ENCODE measurements around the gene NHERF2.
A peak's percentile ranks its signal among the peaks of the same experiment; 100 is the strongest.

Gene NHERF2

GRCh38 chr16:2002406-2003230 is 24.1 kb upstream of the NHERF2 start:
- H3K4me3 ChIP-seq (ENCODE audit: low read length) = no peak overlapping the region
- H3K9me3 ChIP-seq (ENCODE audit: insufficient read depth, low read depth, low read length) = no peaks in the 10 kb centered on the region
- H3K4me1 ChIP-seq (ENCODE audit: insufficient read depth, low read length) = peaks cover 5% of the 10 kb centered on the region; the same call in 1 of the 2 replicates
- no peak overlapping the region for H3K9ac ChIP-seq (ENCODE audit: low read depth, low read length)
- H3K27ac ChIP-seq (ENCODE audit: low read depth, low read length) = no peak overlapping the region
- H3K36me3 ChIP-seq (ENCODE audit: insufficient read depth, low read length) = peaks cover 60% of the 10 kb centered on the region
- 96% methylated on average over 47 of the region's 47 CpGs for WGBS
- no peaks in the 10 kb centered on the region for H3K27me3 ChIP-seq (ENCODE audit: insufficient read depth, low read length)

GRCh38 chr16:2003231-2003826 is 23.4 kb upstream of the NHERF2 start:
- H3K9ac ChIP-seq (ENCODE audit: low read depth, low read length) = no peak overlapping the region
- no peaks in the 10 kb centered on the region for H3K9me3 ChIP-seq (ENCODE audit: insufficient read depth, low read depth, low read length)
- no peak overlapping the region for H3K4me3 ChIP-seq (ENCODE audit: low read length)
- H3K4me1 ChIP-seq (ENCODE audit: insufficient read depth, low read length) = peaks cover 10% of the 10 kb centered on the region; the same call in 1 of the 2 replicates
- H3K36me3 ChIP-seq (ENCODE audit: insufficient read depth, low read length) = peaks cover 57% of the 10 kb centered on the region
- 92% methylated on average over 8 of the region's 8 CpGs for WGBS
- no peaks in the 10 kb centered on the region for H3K27me3 ChIP-seq (ENCODE audit: insufficient read depth, low read length)
- H3K27ac ChIP-seq (ENCODE audit: low read depth, low read length) = no peak overlapping the region

DNA sequence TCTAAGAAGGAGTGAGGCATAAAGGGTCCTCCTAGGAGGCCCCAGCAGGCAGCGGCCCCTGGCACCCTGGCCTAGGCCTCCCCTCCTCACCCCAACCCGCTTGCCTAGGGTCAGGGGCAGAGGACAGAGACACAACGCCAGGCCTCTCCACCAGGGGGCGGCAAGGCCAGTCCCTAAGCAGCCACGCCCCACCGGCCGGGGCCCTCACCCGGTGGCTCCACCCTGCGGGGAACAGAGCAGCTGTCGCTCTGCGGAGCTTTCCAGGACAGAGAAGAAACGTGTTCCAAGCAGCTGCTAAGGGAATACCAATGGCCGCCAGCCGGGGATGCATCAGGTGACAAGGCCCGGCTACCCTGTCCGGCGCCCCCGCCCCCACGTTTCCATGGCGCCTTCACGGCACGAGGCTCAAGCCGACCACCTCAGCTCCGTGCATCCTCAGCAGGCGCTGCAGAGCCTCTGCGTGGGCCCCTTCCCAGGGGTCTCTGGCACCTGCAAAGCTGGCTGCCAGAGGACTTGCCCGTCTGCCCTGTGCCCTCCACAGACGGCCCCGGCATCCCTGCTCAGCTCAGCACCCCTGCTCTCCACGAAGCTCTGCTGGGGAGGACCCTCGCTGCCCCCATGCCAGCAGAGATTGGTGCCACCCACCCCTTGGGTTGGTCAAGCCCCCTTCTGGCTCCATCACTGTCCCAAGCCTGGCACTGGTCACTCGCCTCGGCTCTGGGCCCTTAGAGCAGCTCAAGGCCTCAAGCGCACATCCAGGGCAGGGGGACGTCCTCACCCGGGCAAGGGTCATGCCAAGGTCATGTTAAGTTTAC is 22.7 kb upstream of the NHERF2 start:
- no peaks in the 10 kb centered on the region for H3K9me3 ChIP-seq (ENCODE audit: insufficient read depth, low read depth, low read length)
- WGBS = 33% methylated on average over 36 of the region's 36 CpGs
- peaks cover 52% of the 10 kb centered on the region for H3K36me3 ChIP-seq (ENCODE audit: insufficient read depth, low read length)
- H3K4me1 ChIP-seq (ENCODE audit: insufficient read depth, low read length) = peaks cover 14% of the 10 kb centered on the region; the same call in 1 of the 2 replicates
- H3K27me3 ChIP-seq (ENCODE audit: insufficient read depth, low read length) = no peaks in the 10 kb centered on the region
- H3K9ac ChIP-seq (ENCODE audit: low read depth, low read length) = peak overlapping the region; percentile 56
- H3K4me3 ChIP-seq (ENCODE audit: low read length) = peak overlapping the region; percentile 34
- peak overlapping the region; percentile 74; the same call in 1 of the 2 replicates for H3K27ac ChIP-seq (ENCODE audit: low read depth, low read length)

DNA sequence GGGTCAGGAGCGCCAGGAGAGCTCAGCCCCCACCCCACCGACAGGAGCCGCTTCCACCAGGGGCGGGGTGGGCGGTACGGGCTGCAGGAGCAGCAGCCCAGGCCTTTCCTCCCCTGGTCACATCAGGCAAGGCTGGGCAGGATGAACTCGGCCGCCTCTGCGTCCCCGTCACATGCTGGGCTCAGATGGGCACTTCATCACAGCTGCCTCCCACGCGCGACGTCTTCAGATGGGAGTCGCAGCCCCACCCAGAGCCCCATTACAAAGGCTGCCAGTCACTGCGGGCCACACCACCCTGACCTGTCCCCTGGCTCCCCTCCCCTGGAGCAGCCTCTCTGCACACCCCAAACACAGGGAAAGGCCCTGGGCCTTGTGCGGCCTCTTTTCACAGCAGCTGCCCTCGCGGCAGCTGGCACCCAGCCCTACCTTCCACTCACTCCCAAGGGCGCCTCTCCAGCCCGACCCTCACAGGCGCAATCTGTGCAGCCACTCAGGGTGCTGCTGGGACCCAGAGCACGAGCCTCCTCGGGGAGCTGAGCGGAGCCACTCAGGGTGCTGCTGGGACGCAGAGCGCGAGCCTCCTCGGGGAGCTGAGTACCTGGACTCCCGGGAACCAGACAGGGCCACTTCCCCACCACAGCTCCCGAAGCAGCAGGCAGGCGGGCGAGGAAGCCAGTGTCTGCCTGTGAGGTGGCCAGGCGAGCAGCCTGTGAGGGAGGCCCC is 21.7 kb upstream of the NHERF2 start:
- H3K4me1 ChIP-seq (ENCODE audit: insufficient read depth, low read length) = peaks cover 14% of the 10 kb centered on the region; the same call in 1 of the 2 replicates
- no peaks in the 10 kb centered on the region for H3K9me3 ChIP-seq (ENCODE audit: insufficient read depth, low read depth, low read length)
- no peak overlapping the region for H3K9ac ChIP-seq (ENCODE audit: low read depth, low read length)
- WGBS = 90% methylated on average over 34 of the region's 34 CpGs
- peak overlapping the region; percentile 74; the same call in 1 of the 2 replicates for H3K27ac ChIP-seq (ENCODE audit: low read depth, low read length)
- peaks cover 43% of the 10 kb centered on the region for H3K36me3 ChIP-seq (ENCODE audit: insufficient read depth, low read length)
- H3K4me3 ChIP-seq (ENCODE audit: low read length) = no peak overlapping the region
- H3K27me3 ChIP-seq (ENCODE audit: insufficient read depth, low read length) = no peaks in the 10 kb centered on the region

DNA sequence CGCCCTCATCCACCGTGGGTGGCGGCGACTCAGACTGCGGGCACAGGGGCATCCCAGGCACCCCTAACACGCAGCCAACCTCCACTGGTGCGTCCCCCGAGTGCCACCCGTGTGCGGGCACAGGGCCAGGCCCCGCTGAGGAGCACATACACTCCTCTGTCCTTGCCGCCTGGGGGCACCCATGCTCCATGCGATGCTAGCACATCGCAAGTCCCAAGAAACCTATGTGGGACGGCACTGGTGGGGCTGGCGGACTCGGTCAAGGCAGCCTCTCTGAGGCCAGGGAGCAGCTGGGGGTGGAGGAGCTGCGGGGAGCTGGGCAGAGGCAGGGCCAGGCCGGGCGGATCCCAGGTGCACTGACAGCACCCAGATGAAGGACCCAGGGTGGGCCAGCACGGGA is 21.1 kb upstream of the NHERF2 start:
- no peak overlapping the region for H3K9ac ChIP-seq (ENCODE audit: low read depth, low read length)
- 92% methylated on average over 21 of the region's 21 CpGs for WGBS
- H3K4me1 ChIP-seq (ENCODE audit: insufficient read depth, low read length) = peaks cover 19% of the 10 kb centered on the region; the same call in 1 of the 2 replicates
- no peaks in the 10 kb centered on the region for H3K27me3 ChIP-seq (ENCODE audit: insufficient read depth, low read length)
- H3K4me3 ChIP-seq (ENCODE audit: low read length) = no peak overlapping the region
- H3K36me3 ChIP-seq (ENCODE audit: insufficient read depth, low read length) = peaks cover 37% of the 10 kb centered on the region
- no peaks in the 10 kb centered on the region for H3K9me3 ChIP-seq (ENCODE audit: insufficient read depth, low read depth, low read length)
- H3K27ac ChIP-seq (ENCODE audit: low read depth, low read length) = no peak overlapping the region

GRCh38 chr16:2006317-2006716 is 20.4 kb upstream of the NHERF2 start:
- no peak overlapping the region for H3K9ac ChIP-seq (ENCODE audit: low read depth, low read length)
- no peaks in the 10 kb centered on the region for H3K9me3 ChIP-seq (ENCODE audit: insufficient read depth, low read depth, low read length)
- H3K27ac ChIP-seq (ENCODE audit: low read depth, low read length) = no peak overlapping the region
- peaks cover 30% of the 10 kb centered on the region for H3K36me3 ChIP-seq (ENCODE audit: insufficient read depth, low read length)
- no peak overlapping the region for H3K4me3 ChIP-seq (ENCODE audit: low read length)
- H3K4me1 ChIP-seq (ENCODE audit: insufficient read depth, low read length) = peaks cover 19% of the 10 kb centered on the region; the same call in 1 of the 2 replicates
- WGBS = 91% methylated on average over 8 of the region's 8 CpGs
- H3K27me3 ChIP-seq (ENCODE audit: insufficient read depth, low read length) = no peaks in the 10 kb centered on the region

DNA sequence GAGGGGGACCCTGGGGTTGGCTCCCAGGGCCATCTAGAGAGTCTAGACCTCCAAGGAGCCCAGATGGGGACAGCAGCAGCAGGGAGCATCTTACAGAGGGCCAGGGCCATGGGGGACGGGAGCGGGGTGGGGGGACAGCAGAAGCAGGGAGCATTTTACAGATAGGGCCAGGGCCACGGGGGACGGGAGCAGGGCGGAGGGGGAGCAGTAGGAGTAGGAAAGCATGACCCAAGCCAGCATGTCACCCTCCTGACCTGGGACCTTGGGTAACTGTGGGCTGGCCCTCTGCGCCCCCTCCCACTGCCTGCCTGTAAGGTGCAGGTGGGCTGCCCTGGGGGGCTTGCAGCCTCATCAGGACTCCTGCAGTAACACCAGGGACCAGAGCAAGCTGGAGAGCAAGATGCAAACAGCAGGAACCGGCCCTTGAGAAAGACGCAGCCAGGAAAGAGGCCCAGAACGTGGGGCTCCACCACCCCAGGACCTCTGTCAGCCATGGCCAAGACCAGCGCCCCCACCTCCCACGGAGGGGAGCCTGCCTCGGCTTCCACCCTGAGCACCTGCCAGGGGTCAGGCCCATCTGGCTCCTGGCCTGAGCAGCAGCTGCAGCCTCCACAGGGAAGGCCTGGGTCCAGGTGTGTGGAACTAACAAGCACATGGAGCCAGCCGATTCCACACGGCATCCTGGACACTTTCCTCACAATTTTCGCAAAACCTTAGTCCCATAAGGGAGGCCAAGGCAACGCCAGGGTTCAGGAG is 19.4 kb upstream of the NHERF2 start:
- no peak overlapping the region for H3K27ac ChIP-seq (ENCODE audit: low read depth, low read length)
- WGBS = 92% methylated on average over 16 of the region's 16 CpGs
- peak overlapping the region; percentile 96; the same call in 1 of the 2 replicates for H3K4me3 ChIP-seq (ENCODE audit: low read length)
- peaks cover 21% of the 10 kb centered on the region for H3K36me3 ChIP-seq (ENCODE audit: insufficient read depth, low read length)
- no peaks in the 10 kb centered on the region for H3K27me3 ChIP-seq (ENCODE audit: insufficient read depth, low read length)
- peak overlapping the region; percentile 36; the same call in 1 of the 2 replicates for H3K9ac ChIP-seq (ENCODE audit: low read depth, low read length)
- peaks cover 19% of the 10 kb centered on the region; the same call in 1 of the 2 replicates for H3K4me1 ChIP-seq (ENCODE audit: insufficient read depth, low read length)
- H3K9me3 ChIP-seq (ENCODE audit: insufficient read depth, low read depth, low read length) = no peaks in the 10 kb centered on the region

GRCh38 chr16:2008009-2008526 is 18.6 kb upstream of the NHERF2 start:
- Histone ChIP-seq H3K4me3 (ENCODE audit: low read length) (peak overlapping the region; percentile 96), H3K9me3 (ENCODE audit: insufficient read depth, low read depth, low read length) (no peaks in the 10 kb centered on the region), H3K27me3 (ENCODE audit: insufficient read depth, low read length) (no peaks in the 10 kb centered on the region), H3K9ac (ENCODE audit: low read depth, low read length) (no peak overlapping the region), H3K27ac (ENCODE audit: low read depth, low read length) (no peak overlapping the region), H3K36me3 (ENCODE audit: insufficient read depth, low read length) (peaks cover 13% of the 10 kb centered on the region), H3K4me1 (ENCODE audit: insufficient read depth, low read length) (peaks cover 19% of the 10 kb centered on the region; the same call in 1 of the 2 replicates)
- 91% methylated on average over 15 of the region's 15 CpGs for WGBS

DNA sequence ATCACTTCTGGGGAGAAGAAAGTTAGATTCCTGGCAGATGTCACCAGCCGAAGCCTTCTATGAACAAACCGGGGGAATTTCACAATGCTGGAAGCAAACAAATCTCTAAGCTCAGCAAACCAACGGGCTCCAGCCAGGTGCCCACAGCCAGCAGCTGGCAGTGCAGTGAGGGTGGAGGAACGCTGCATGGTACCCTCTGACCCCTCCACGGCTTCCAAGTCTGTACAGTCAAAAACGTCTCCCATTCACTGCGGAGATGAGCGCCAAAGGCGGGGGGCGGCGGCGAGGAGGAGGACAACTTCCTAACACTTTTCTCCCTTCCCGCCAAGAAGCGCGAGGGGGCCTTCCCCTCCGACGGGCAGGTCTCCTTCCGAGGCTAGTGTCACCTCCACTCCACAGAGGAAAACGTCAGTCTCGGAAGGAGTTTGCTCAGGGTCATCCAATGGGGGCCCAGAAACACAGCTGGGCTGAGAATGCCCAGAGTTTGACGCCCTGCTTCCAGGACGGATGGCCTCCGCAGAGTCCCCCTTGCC is 18.0 kb upstream of the NHERF2 start:
- peaks cover 19% of the 10 kb centered on the region; the same call in 1 of the 2 replicates for H3K4me1 ChIP-seq (ENCODE audit: insufficient read depth, low read length)
- peak overlapping the region; percentile 96 for H3K4me3 ChIP-seq (ENCODE audit: low read length)
- peak overlapping the region; percentile 73; the same call in 1 of the 2 replicates for H3K27ac ChIP-seq (ENCODE audit: low read depth, low read length)
- H3K27me3 ChIP-seq (ENCODE audit: insufficient read depth, low read length) = no peaks in the 10 kb centered on the region
- WGBS = 12% methylated on average over 23 of the region's 23 CpGs
- peak overlapping the region; percentile 92 for H3K9ac ChIP-seq (ENCODE audit: low read depth, low read length)
- H3K9me3 ChIP-seq (ENCODE audit: insufficient read depth, low read depth, low read length) = no peaks in the 10 kb centered on the region
- H3K36me3 ChIP-seq (ENCODE audit: insufficient read depth, low read length) = peaks cover 7% of the 10 kb centered on the region

Data from HUES64 (cell line).